Activated naive CD4-positive, alpha-beta T cell treated with anti-CD3 and anti-CD28 coated beads, Interleukin-2, amount 10 ng/mL, durations not matched to agents 7 days and 5 days (primary cell): Measurements from ENCODE around the gene NPLOC4.

Experiments
- CTCF ChIA-PET: fragments of 350-600 bp; sonication (Branson Sonifier 250); formaldehyde crosslinking; loops from one replicate; lab custom pipeline; 2021; ENCODE audit warnings: antibody characterized with exemption; lab: Charles Lee
- DNase-seq: peaks from one replicate; pipeline ENCODE4 v3.0.0-alpha.2; 2020
- H3K27ac Mint-ChIP-seq: one replicate; pipeline ENCODE4 v1.8.0; 2021; ENCODE audit warnings: mild to moderate bottlenecking, moderate library complexity, mixed read lengths
- H3K27me3 Mint-ChIP-seq: one replicate; pipeline ENCODE4 v1.8.0; 2021; ENCODE audit warnings: mild to moderate bottlenecking, mixed read lengths
- H3K36me3 Mint-ChIP-seq: one replicate; pipeline ENCODE4 v1.8.0; 2021; ENCODE audit warnings: mixed read lengths
- H3K4me1 Mint-ChIP-seq: one replicate; pipeline ENCODE4 v1.8.0; 2021; ENCODE audit warnings: mixed read lengths
- H3K4me3 Mint-ChIP-seq: one replicate; pipeline ENCODE4 v1.8.0; 2021; ENCODE audit warnings: mild to moderate bottlenecking, moderate library complexity, mixed read lengths
- H3K9me3 Mint-ChIP-seq: one replicate; pipeline ENCODE4 v1.8.0; 2021; ENCODE audit warnings: mixed read lengths

Gene NPLOC4

GRCh38 chr17:81567191-81567590 is 69.7 kb downstream of the NPLOC4 start:
- CTCF ChIA-PET: interaction anchor here (1.0 to 1.2 kb wide), 2 partner anchors 12 to 34 kb away, joined by 4 read pairs; no protein-coding TSS in a partner anchor

GRCh38 chr17:81566461-81567126 is 70.3 kb downstream of the NPLOC4 start:
- no peak overlapping the region for H3K4me3 Mint-ChIP-seq
- H3K36me3 Mint-ChIP-seq: peaks cover 54% of the 10 kb centered on the region
- no peaks in the 10 kb centered on the region for H3K27me3 Mint-ChIP-seq
- CTCF ChIA-PET: interaction anchor here (1.0 to 1.2 kb wide), 2 partner anchors 12 to 34 kb away, joined by 4 read pairs; no protein-coding TSS in a partner anchor
- H3K27ac Mint-ChIP-seq: peak overlapping the region; percentile 34
- H3K4me1 Mint-ChIP-seq: peaks cover 5% of the 10 kb centered on the region
- H3K9me3 Mint-ChIP-seq: no peaks in the 10 kb centered on the region
- DNase-seq: no peak

More at GRCh38 chr17:81567191-81567590, 69.7 kb downstream of the NPLOC4 start:
- no peak for DNase-seq
- peaks cover 5% of the 10 kb centered on the region for H3K4me1 Mint-ChIP-seq
- no peak overlapping the region for H3K4me3 Mint-ChIP-seq
- H3K27ac Mint-ChIP-seq: no peak overlapping the region
- no peaks in the 10 kb centered on the region for H3K27me3 Mint-ChIP-seq
- no peaks in the 10 kb centered on the region for H3K9me3 Mint-ChIP-seq
- peaks cover 54% of the 10 kb centered on the region for H3K36me3 Mint-ChIP-seq

GRCh38 chr17:81565231-81565630 is 71.7 kb downstream of the NPLOC4 start:
- CTCF ChIA-PET: no interaction called here
- peaks cover 5% of the 10 kb centered on the region for H3K4me1 Mint-ChIP-seq
- H3K36me3 Mint-ChIP-seq: peaks cover 54% of the 10 kb centered on the region
- H3K9me3 Mint-ChIP-seq: no peaks in the 10 kb centered on the region
- no peak overlapping the region for H3K27ac Mint-ChIP-seq
- no peak for DNase-seq
- H3K4me3 Mint-ChIP-seq: no peak overlapping the region
- H3K27me3 Mint-ChIP-seq: no peaks in the 10 kb centered on the region

- CTCF ChIA-PET: no interaction called here
- Mint-ChIP-seq H3K27ac (no peak overlapping the region), H3K9me3 (no peaks in the 10 kb centered on the region), H3K4me3 (no peak overlapping the region), H3K4me1 (peaks cover 5% of the 10 kb centered on the region), H3K36me3 (peaks cover 50% of the 10 kb centered on the region), H3K27me3 (no peaks in the 10 kb centered on the region)
- DNase-seq: no peak
Observed at GRCh38 chr17:81564778-81565177, 72.1 kb downstream of the NPLOC4 start.

GRCh38 chr17:81563861-81564586 is 72.9 kb downstream of the NPLOC4 start:
- CTCF ChIA-PET: no interaction called here

GRCh38 chr17:81561494-81561885 is 75.4 kb downstream of the NPLOC4 start:
- CTCF ChIA-PET: interaction anchor here (0.7 to 0.9 kb wide), 2 partner anchors 40 to 241 kb away, joined by 3 to 4 read pairs; no protein-coding TSS in a partner anchor
- Mint-ChIP-seq H3K36me3 (peaks cover 35% of the 10 kb centered on the region), H3K9me3 (no peaks in the 10 kb centered on the region), H3K4me1 (peaks cover 5% of the 10 kb centered on the region), H3K27ac (no peak overlapping the region), H3K4me3 (no peak overlapping the region), H3K27me3 (no peaks in the 10 kb centered on the region)
- DNase-seq: no peak

More at GRCh38 chr17:81563861-81564586, 72.9 kb downstream of the NPLOC4 start:
- no peaks in the 10 kb centered on the region for H3K27me3 Mint-ChIP-seq
- no peaks in the 10 kb centered on the region for H3K9me3 Mint-ChIP-seq
- no peak overlapping the region for H3K4me3 Mint-ChIP-seq
- no peak overlapping the region for H3K27ac Mint-ChIP-seq
- H3K4me1 Mint-ChIP-seq: peaks cover 5% of the 10 kb centered on the region
- H3K36me3 Mint-ChIP-seq: peaks cover 47% of the 10 kb centered on the region
- no peak for DNase-seq

- Mint-ChIP-seq H3K4me3 (no peak overlapping the region), H3K36me3 (peaks cover 16% of the 10 kb centered on the region), H3K4me1 (peaks cover 4% of the 10 kb centered on the region), H3K9me3 (no peaks in the 10 kb centered on the region), H3K27me3 (no peaks in the 10 kb centered on the region), H3K27ac (no peak overlapping the region)
- DNase-seq: no peak
- CTCF ChIA-PET: no interaction called here
Observed at GRCh38 chr17:81558941-81559806, 77.7 kb downstream of the NPLOC4 start.

- Mint-ChIP-seq H3K4me1 (peaks cover 15% of the 10 kb centered on the region), H3K36me3 (peaks cover 16% of the 10 kb centered on the region), H3K27ac (no peak overlapping the region), H3K4me3 (no peak overlapping the region), H3K9me3 (no peaks in the 10 kb centered on the region), H3K27me3 (no peaks in the 10 kb centered on the region)
- CTCF ChIA-PET: no interaction called here
- no peak for DNase-seq
Observed at GRCh38 chr17:81558115-81558468, 78.8 kb downstream of the NPLOC4 start.

GRCh38 chr17:81557276-81558114 is 79.4 kb downstream of the NPLOC4 start:
- CTCF ChIA-PET: interaction anchor here (0.9 kb wide), 1 partner anchor 43 kb away, joined by 3 read pairs; no protein-coding TSS in a partner anchor
- DNase-seq: no peak
- Mint-ChIP-seq H3K36me3 (peaks cover 13% of the 10 kb centered on the region), H3K27ac (no peak overlapping the region), H3K4me1 (peaks cover 16% of the 10 kb centered on the region), H3K9me3 (no peaks in the 10 kb centered on the region), H3K4me3 (no peak overlapping the region), H3K27me3 (no peaks in the 10 kb centered on the region)

GRCh38 chr17:81556863-81557262 is 80.0 kb downstream of the NPLOC4 start:
- H3K27ac Mint-ChIP-seq: no peak overlapping the region
- H3K4me1 Mint-ChIP-seq: peaks cover 16% of the 10 kb centered on the region
- H3K36me3 Mint-ChIP-seq: peaks cover 11% of the 10 kb centered on the region
- CTCF ChIA-PET: interaction anchor here (0.9 kb wide), 1 partner anchor 44 kb away, joined by 3 read pairs; no protein-coding TSS in a partner anchor
- no peaks in the 10 kb centered on the region for H3K9me3 Mint-ChIP-seq
- H3K4me3 Mint-ChIP-seq: no peak overlapping the region
- DNase-seq: no peak
- no peaks in the 10 kb centered on the region for H3K27me3 Mint-ChIP-seq

GRCh38 chr17:81556175-81556691 is 80.7 kb downstream of the NPLOC4 start:
- CTCF ChIA-PET: interaction anchor here (0.8 kb wide), 1 partner anchor 44 kb away, joined by 3 read pairs; no protein-coding TSS in a partner anchor
- no peak overlapping the region for H3K27ac Mint-ChIP-seq
- peaks cover 9% of the 10 kb centered on the region for H3K36me3 Mint-ChIP-seq
- H3K9me3 Mint-ChIP-seq: no peaks in the 10 kb centered on the region
- H3K4me1 Mint-ChIP-seq: peaks cover 20% of the 10 kb centered on the region
- H3K4me3 Mint-ChIP-seq: no peak overlapping the region
- DNase-seq: no peak
- H3K27me3 Mint-ChIP-seq: no peaks in the 10 kb centered on the region

- Mint-ChIP-seq H3K27ac (peak overlapping the region; percentile 91), H3K4me1 (peaks cover 41% of the 10 kb centered on the region), H3K36me3 (peaks cover 10% of the 10 kb centered on the region), H3K9me3 (no peaks in the 10 kb centered on the region), H3K4me3 (peak overlapping the region; percentile 78), H3K27me3 (no peaks in the 10 kb centered on the region)
- peak; percentile 29 for DNase-seq
- CTCF ChIA-PET: interaction anchor here (0.9 kb wide), 1 partner anchor 35 kb away, joined by 3 read pairs; no protein-coding TSS in a partner anchor
Observed at GRCh38 chr17:81553616-81554181, 83.2 kb downstream of the NPLOC4 start.
